ENCODE results near the gene TSPAN33. TPM values are rescaled to one million over a fixed set of nuclear protein-coding genes. Genes with fewer than 3 reads are reported as not detected.
"Not testable (repeated sequence)": the region's sequence is repeated elsewhere in the genome, so short reads cannot be mapped to it uniquely, and the experiment has no call there.

Gene TSPAN33
- 9.4 and 11.2 TPM in 2 replicates for total RNA-seq (2014; rRNA removed; shearing (Covaris generic))

DNA sequence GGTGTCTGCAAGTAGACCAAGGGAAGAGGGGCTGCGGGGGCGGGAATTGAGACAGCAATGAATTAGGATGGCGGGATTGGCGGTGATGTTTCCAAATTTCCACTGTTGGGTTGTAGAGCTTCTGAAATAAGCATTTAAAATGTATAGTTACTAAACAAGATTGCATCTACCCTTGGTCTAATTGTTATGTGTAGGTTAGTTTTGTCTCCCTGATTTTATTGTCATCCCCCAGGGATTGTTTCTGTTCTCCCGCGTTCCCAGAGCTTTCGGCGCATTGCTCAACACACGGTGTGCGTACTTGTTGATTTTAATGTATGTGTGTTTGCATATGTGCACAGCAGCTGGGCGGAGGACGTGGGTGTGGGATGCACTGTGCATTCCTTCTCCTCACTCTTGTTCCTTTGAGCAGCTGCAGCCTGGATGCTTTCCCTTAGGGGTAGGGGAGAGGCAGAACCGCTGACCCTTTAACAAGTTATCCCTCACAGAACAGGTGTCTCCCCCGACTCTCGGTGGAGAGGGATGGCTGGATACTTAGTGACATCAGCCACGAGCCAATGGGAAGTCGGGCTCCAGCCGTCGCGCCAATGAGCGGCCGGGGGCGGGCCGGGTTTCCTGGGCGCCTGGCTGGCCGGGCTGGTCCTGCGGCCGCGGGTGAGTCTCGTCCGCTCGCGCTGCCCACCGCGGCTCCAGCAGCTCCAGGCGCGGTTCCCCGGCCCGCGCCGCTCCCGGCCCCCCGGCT, at the start of gene TSPAN33:
TSPAN33 (plus strand) TSS at position 613 of the 739 bp plus-strand sequence. CDS start 274 bp downstream, outside the sequence.
- DNase-seq (ENCODE audit: low spot score): peak; percentile 43

- DNase-seq (ENCODE audit: low spot score): no peak
These were observed 49.2 kb upstream of the TSPAN33 start for GRCh38 chr7:129095258-129095657.

DNA sequence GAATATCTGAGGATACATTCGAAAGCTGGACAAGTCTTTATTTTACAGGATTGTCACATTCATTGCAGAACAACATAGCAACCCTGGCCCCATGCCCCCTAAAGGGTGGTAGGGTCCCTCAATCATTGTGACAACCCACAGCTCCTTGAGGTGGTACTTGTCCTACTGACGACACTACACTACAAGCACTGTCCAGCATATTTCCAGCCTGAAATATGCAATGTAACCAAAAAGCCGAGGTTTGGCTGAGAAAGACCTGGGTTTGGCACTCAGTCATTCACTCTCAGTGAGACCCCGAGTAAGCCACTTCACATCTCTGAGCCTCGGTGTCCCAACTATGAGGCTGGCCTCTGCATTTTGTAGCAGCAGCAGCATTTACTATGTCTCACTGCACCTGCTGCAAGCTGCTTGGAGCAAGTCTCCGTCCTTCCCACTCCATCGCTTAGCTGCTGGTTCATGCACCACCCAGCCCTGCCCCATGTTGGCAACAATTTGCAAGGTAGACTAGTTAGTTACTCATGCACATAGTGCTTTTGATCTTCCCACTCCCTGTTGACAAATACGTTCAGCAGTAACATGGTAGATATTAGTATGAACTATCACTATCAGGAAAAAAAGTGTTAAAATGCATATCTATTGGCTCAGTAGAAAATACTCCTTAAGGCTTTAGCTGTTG, 46.0 kb upstream of the TSPAN33 start:
- no peak for DNase-seq (ENCODE audit: low spot score)

- DNase-seq (ENCODE audit: low spot score): no peak
These were observed 43.7 kb upstream of the TSPAN33 start for GRCh38 chr7:129100827-129101166.

DNA sequence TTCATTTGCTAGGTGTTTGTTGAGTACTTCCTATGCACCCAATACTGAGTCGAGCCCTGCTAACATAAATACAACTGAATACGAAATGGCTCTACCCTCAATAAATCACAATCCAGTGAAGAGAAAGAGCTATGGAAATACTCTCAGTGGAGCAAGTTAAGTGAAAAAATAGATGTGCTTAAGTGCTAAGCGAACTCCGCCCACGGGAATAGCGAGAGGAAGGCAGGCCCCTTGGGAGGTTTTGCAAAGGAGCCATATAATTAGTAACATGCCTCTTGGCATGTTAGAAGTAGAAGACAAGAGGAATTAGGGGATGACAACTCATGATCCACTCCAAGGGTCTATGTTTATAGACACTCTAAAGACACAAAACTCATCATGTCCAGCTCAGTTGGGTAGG, 42.8 kb upstream of the TSPAN33 start:
- DNase-seq (ENCODE audit: low spot score): no peak

DNA sequence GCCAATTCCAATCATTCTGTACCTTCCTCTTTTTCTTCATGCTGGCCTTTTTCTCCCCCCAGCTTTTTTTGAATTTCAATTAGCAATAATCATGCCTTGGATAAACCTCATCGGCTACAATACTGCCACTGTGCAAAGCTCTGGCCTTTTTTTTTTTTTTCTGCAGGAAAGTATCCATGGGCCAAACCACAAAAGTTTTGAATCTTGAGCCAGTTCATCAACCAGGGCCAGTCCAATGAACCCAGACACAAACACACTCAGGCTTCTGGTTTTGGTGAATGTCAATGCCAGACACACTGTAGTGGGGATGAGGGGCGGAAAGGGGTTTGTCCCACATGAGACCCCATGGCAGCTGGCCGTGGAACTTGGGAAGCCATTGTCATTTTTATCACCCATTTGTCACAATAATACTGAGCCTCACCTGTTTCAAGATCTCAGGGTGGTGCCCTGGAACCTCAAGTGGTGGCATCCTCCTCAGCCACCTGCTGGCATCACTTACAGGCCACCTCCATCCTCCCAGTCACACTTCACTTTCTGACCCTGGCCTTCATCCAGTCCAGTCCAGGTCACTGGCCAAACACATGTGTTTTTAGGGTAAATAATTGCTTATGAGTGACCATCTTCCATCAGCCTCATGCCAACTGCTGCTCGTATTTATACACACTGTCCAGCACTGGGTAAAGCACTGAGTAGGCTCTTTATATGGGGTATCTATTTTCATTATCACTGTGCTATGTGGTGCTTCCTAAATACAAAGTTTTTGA, 40.8 kb upstream of the TSPAN33 start:
- DNase-seq (ENCODE audit: low spot score): no peak

DNA sequence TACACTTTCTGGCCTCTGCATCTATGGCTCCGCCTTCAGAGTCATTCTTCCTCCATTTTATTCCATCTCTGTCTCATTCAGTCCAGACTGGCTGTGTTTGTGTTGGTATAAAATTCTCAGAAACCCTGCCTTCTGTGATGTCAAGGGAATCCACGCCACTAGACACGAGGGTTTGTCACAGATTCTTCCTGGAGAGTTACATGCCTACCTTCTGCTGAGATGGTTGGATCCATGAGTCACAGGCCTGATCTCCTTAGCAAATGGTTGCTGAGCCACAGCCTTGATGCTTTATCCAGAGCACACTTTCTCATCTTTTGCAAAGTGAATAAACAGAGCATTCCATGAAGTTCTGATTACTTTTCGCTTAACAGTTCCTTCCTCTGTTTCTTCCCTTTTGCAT, 35.9 kb upstream of the TSPAN33 start:
- DNase-seq (ENCODE audit: low spot score): no peak

DNA sequence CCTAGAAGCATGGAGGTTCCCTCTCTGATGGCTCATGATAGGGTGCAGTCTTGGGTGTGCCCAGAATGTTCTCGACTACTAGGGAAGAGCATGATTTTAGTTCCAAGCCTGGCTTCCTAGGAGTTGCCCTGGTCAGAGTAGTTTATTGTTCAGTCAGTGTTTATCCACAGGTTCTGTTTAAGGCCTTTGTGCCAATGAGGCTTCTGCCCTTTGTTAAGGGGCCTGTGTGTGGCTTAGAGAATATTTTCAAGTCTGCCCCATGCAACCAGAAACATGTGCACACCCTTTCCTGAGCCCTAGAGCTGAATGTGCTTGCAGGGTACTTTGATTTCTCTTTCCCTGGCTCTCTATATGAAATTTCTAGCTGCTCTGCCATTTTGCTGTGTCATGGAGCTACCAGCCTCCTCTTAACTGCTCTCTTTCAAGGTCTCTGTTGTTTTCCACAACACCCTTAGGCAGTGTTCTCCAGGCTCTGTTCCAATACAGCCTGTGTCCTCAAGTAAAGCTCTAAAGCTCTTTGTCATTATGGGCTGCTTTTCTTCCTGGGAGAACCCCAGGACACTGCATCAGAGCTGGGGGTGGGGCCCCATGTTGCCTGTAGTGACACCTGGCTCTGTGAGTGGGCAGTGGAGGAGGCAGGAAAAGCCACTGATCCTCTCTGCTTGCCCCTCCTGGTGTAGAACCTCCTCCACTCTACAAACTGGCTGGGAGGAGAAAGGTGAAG, 34.1 kb upstream of the TSPAN33 start:
- DNase-seq (ENCODE audit: low spot score): peak; percentile 76

DNA sequence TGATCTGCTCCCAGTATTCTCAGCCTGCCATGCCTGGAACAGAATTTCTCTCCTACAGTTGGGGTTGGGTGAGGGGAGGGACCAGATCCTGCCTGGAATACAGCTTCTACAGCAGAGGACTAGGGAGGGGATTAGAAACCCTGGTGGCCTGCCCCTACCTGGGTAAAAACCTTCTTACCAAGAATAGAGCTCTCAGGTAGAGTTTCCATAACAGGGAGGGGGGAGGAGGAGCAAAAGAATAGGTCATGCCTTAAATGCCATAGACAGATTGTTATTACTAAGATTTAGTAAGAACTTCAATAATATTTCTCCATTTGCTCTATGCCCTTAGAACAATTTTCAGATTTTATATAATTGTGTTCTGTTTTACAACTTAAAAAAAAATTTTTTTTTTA, 33.5 kb upstream of the TSPAN33 start:
- DNase-seq (ENCODE audit: low spot score): no peak

- no peak for DNase-seq (ENCODE audit: low spot score)
These were observed 28.8 kb upstream of the TSPAN33 start for GRCh38 chr7:129115676-129116075.

GRCh38 chr7:129118182-129118581, 26.3 kb upstream of the TSPAN33 start:
- no peak for DNase-seq (ENCODE audit: low spot score)

DNA sequence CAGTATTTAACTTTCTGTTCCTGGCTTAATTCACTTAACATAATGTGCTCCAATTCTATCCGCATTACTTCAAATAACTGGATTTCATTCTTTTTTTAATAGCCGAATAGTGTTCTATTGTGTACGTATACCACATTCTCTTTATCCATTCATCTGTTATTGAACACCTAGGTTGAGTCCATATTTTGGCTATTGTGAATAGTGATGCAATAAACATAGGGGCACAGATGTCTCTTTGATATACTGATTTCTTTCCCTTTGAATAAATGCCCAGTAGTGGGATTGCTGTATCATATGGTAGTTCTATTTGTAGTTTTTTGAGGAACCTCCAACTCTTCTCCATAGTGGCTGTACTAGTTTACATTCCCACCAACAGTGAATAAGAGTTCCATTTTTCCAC, 25.5 kb upstream of the TSPAN33 start:
- DNase-seq (ENCODE audit: low spot score): no peak

- not testable (repeated sequence) for DNase-seq (ENCODE audit: low spot score)
These were observed 22.9 kb upstream of the TSPAN33 start for GRCh38 chr7:129121501-129122077.

- DNase-seq (ENCODE audit: low spot score): no peak
These were observed 22.3 kb upstream of the TSPAN33 start for GRCh38 chr7:129122078-129122750.

DNA sequence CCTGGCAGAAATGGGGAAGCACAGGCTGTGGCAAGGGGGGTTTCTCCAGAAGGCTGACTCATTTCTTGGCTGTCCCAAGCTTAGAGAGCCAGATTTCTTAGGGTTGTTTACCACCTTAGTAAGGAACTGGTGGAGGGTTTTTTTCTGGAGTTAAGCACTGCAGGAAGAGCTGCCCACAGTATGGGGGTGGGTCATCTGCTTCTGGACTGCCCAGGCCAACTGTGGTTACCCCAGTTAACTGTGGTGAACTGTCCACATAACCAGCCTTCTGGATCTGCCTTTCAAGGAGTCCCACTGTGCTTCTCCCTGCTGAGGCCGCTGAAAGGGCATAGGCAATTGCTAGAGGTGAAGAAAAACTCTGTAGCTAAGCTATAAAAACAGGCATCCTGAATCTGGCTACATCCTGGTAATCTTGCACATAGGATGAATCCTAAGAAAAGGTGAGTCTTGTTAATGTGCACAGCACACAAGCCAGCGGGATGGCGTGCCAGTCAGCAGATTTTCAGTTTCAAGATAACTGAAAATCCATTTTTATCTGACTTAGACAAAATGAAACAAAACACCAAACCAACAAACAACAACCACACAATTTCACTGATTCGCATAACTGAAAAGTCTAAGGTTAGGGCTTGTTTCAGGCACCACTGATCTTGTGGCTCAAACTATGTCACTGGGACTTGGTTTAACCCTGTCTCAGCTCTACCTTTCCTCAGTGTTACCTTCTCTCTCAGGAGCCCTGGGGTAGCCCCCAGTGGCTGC, 21.6 kb upstream of the TSPAN33 start:
- DNase-seq (ENCODE audit: low spot score): no peak

DNA sequence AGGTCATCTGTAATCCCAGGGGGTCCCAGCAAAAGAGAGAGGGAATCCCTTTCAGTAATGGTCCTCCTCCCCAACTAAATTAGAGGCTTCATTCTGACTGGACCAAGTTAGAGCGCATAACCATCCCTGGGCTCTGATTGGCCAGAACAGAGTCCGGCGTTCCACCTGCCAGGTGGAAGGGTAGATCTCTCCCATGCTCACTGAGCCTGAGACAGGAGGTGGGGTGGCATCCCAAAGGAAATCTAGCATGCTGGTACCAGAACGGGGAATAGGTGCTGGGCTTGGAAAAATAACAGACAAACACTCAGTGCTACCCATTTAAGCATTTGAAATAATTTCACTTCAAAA, 21.0 kb upstream of the TSPAN33 start:
- no peak for DNase-seq (ENCODE audit: low spot score)

DNA sequence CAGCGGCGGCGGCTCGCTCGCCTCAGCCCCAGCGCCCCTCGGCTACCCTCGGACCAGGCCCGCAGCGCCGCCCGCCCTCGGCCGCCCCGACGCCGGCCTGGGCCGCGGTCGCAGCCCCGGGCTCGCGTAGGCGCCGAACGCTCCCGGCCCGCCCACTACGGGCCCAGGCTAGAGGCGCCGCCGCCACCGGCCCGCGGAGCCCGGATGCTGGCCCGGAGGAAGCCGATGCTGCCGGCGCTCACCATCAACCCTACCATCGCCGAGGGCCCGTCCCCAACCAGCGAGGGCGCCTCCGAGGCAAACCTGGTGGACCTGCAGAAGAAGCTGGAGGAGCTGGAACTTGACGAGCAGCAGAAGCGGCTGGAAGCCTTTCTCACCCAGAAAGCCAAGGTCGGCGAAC, 18.2 kb upstream of the TSPAN33 start:
- no peak for DNase-seq (ENCODE audit: low spot score)

DNA sequence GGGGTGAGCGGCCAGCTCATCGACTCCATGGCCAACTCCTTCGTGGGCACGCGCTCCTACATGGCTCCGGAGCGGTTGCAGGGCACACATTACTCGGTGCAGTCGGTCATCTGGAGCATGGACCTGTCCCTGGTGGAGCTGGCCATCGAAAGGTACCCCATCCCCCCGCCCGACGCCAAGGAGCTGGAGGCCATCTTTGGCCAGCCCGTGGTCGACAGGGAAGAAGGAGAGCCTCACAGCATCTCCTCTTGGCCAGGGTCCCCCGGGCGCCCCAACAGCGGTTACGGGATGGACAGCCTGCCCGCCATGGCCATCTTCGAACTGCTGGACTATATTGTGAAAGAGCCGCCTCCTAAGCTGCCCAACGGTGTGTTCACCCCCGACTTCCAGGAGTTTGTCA, 17.4 kb upstream of the TSPAN33 start:
- DNase-seq (ENCODE audit: low spot score): no peak

DNA sequence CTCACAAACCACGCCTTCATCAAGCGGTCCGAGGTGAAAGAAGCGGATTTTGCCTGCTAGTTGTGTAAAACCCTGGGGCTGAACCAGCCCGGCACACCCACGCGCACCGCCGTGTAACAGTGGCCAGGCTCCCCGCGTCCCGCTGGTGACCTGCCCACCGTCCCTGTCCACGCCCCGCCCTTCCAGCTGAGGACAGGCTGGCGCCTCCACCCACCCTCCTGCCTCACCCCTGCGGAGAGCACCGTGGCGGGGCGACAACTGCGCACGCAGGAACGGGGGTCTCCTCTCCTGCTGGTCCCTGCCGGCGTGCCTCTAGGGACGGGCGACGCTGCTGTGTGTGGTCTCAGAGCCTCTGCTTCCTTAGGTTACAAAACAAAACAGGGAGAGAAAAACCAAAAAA, 16.9 kb upstream of the TSPAN33 start:
- no peak for DNase-seq (ENCODE audit: low spot score)

DNA sequence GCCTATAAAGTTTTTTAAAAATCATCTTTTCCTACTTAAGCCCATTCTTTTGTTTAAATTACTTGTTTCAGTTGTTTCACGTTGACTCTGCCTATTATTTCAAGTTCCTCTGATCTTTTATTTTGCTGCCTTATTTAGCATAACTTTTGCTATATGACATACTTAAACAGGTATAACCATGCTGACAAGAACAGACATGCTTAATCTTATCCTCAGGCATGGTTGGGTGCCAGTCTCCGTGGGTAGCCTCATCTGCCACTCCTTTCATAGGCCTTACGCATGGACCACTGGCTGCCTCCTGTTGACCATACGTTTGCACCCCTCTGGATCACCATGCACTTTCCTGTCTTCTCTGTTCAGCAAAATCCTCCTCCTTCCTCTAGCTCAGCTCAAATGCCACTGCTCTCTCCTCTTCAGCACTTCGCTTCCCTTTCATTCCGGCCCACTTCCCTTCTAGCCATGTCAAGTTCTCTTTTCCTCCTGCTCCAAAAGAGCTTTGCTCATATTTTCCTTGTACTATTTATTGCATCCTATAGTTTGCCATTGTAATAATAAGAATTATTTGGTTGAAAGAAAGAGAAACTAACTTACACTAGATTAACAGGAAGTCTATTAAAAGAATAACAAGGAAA, 10.0 kb upstream of the TSPAN33 start:
- no peak for DNase-seq (ENCODE audit: low spot score)

Data from H4 (cell line).